Stimulated activated CD4-positive, alpha-beta T cell treated with anti-CD3 and anti-CD28 coated beads, TNF-alpha, amount 100 ng/mL, for 4 hours (primary cell): Measurements from ENCODE around the gene SCP2D1.
"Not testable (repeated sequence)": the region's sequence is repeated elsewhere in the genome, so short reads cannot be mapped to it uniquely, and the experiment has no call there.

Experiments
- DNase-seq, 3 experiments: peaks; one replicate each; pipeline ENCODE4 v3.0.0-alpha.2; 2020; ENCODE audit warnings: low read depth in 3 of 3

The SCP2D1 gene

GRCh38 chr20:18813483-18813882 is at the start of gene SCP2D1:
TSS of gene SCP2D1 (plus strand) at chr20:18813783. CDS start at chr20:18813816, 33 bp downstream.
- no peak for DNase-seq

DNA sequence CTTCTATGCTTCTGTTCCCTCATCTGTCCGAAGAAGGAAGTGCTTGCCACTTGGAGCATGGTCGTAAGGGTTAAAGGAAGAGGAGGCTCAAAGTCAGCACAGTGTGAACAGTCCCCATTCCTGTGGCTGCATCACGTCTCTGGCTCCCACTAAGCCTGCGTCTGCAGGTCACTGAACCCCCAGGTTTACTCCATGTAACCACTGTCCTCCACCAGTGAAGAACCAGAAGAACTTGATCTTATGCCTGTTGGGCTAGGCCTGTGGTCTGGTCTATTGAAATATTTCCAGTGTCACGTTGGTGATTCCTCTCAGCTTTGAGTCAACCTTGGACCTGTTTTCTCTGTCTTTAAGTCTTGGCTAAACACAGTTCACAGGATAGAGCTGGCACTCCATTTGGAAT is 45.9 kb upstream of the SCP2D1 start:
- no peak for DNase-seq

DNA sequence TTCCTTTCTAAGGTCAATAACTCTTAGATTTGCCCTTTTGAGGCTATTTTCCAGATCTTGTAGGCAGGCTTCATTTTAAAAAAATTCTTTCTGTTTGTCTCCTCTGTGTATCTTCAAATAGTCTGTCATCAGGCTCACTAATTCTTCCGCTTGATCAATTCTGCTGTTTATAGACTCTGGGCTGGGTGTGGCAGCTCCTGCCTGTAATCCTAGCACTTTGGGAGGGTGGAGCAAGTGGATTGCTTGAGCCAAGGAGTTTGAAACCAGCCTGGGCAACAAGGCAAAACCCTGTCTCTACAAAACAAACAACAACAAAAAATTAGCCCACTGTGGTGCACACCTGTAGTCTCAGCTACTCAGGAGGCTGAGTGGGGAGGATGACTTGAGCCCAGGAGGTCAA is 40.0 kb upstream of the SCP2D1 start:
- no peak for DNase-seq

GRCh38 chr20:18774207-18774606 is 39.4 kb upstream of the SCP2D1 start:
- no peak for DNase-seq

- no peak for DNase-seq
Measured at GRCh38 chr20:18775633-18776032, 38.0 kb upstream of the SCP2D1 start.

DNA sequence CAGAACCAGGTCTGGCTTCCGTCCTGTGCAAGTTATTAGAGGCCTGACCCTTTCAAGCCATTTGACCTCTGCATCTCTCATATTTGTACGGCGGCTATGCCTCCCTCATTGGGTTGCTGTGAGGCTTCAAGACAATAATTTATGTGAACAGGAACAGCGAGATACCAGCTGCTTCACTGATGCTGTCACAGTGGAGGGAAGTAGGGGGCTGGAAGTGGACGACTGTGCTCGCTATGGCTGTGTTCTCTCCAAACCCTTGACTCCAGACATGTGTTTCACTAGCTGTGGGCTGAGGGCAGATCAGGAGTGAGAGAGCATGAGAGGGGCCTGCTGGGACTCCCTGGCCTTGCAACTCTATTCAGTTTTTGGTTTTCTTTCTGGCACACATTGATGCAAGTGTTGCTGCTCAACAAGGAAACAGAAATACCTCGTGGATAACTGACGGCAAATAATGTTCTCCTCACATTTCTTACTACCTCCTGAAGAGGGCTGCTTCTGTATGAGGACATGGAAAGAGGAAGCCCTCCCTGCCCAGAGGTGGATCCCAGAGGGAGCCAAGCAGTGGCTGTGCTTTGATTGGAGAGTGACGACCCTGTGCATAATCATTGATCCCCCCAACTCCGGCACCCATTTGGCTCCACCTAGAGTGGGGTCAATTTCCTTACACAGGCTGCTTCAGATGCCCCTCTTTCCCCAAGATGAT is 34.7 kb upstream of the SCP2D1 start:
- DNase-seq: no peak

DNA sequence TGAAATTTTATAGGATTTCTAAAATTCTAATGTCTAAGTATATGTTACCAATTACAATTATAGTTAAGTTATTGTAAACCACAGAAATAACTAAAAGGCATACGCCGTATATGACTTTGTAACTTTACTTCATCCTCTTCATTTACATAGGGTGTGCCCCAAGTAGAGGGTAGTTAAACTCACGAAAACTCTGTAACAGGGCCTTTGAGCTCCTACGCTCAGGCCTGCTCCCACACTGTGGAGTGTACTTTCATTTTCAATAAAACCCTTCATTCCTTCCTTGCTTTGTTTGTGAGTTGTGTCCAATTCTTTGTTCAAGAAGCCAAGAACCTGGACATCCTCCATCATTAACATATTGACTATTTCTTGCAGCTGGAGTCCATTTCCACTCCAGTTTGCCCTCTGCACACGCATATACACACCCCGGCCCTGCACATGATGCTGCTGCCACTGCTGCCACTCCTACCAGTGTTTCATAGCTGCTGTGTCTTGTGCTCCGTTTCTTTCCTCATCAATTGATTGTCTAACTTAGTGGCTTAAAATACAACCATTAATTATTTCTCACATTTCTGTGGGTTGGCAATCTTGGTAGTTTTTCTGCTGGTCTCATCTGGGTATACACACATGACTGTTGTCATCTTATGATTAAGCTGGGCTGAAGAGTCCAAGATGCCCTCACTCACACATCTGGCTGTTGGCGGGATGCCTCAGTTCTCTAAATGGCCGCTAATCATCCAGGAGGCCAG is 33.0 kb upstream of the SCP2D1 start:
- no peak for DNase-seq

GRCh38 chr20:18781509-18781908 is 32.1 kb upstream of the SCP2D1 start:
- no peak for DNase-seq

- DNase-seq: no peak
Measured at GRCh38 chr20:18783385-18783959, 30.1 kb upstream of the SCP2D1 start.

DNA sequence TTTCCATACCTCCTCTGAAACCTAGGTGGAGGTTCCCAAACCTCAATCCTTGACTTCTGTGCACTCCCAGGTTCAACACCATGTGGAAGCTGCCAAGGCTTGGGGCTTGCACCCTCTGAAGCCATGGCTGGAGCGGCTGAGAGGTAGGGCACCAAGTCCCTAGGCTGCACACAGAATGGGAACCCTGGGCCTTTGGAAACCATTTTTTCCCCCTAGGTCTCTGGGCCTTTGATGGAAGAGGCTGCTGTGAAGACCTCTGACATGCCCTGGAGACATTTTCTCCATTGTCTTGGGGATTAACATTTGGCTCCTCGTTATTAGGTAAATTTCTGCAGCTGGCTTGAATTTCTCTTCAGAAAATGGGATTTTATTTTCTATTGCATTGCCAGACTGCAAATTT is 26.5 kb upstream of the SCP2D1 start:
- DNase-seq: not testable (repeated sequence)

DNA sequence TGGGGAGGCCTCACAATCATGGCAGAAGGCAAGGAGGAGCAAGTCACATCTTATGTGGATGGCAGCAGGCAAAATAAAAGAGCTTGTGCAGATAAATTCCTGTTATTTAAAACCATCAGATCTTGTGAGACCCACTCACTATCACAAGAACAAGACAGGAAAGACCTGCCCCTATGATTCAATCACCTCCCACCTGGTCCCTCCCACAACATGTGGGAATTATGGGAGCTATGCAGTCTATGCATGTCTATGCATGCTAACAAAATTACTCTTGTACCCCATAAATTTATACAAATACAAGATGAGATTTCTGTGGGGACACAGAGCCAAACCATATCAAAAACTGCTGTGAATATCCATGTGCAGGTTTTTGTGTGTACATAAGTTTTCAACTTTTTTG is 25.6 kb upstream of the SCP2D1 start:
- no peak for DNase-seq

GRCh38 chr20:18790787-18791186 is 22.8 kb upstream of the SCP2D1 start:
- DNase-seq: no peak

- peak; percentile 58 to 75 (median 73) for DNase-seq
Measured at GRCh38 chr20:18793625-18794427, 19.8 kb upstream of the SCP2D1 start.

DNA sequence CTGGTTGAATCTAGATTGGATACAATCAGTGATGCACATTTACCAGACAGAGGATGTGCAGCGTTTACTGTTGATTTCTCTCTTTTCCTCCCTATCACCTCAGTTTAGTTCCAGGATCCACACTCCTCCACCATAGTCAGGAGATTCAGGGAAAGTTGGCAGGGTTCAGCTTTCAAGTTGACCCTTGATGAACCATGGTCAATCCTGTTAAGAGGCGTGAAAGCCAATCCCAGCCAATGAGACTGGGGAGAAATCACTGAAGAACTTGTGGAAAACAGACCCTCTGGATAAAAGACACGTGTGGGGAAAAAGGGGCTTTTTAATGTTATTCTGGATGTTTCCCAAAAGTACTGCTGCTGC is 19.2 kb upstream of the SCP2D1 start:
- DNase-seq: no peak

DNA sequence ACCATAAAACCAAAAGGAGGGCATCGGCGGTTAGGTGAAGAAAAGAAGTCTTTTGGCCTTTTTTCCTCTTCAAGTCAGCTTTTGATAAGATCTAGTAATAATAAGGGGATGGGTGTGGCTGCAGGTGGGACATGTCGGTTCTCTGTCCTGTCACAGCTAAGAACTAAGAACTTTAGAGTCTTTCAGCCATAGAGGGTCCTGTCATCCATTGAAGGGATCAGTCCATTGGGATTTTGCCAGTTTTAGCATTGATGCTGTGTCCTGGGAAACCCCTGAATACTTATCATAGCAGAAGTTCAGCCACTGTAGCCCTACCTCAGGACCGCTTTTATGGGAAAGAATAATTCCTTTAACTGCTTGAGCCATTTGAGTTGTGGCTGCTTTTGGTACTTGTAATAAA is 18.2 kb upstream of the SCP2D1 start:
- no peak for DNase-seq

DNA sequence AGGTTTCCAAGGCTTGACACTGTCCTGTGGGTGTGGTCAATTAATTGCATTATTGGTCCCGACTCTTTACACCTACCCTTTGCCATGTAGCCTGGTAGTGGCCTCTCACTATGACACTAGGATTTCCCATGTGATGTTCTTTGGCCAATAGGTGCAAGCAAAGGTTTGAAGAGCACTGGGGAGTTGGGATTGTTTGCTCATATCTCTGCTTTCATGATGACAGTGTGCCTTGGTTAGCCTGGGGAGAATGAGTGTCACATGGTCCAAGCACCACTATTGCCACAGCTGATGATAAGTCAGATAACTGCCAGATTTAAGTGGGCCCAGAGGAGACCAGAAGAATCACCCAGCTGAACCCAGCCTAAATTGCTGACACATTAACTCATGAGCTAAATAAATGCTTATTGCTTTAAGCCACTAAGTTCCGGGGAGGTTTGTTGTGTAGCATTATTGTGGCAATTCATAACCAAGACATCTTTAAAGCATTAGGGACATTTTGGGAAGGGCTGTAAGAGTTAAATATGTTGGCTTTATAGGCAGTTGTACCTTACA is 17.2 kb upstream of the SCP2D1 start:
- DNase-seq: no peak

DNA sequence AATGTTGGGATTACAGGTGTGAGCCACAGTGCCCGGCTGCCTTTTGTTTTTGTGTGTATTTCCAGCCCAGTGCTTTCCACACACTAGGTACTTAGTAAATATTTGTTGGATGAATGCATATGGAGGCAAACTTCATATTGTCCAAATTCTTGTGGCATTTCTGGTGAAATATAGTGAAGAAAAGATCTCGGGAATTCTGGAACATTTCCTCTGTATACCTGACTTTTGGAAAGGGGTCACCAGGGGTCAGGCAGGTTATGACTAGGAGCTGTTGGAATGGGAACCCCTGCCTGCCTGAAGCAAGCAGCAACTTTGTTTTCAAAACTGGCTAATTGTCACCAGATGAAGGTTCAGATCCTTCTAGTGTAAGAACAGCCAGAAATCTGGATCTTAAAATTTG is 12.1 kb upstream of the SCP2D1 start:
- no peak for DNase-seq

GRCh38 chr20:18802012-18802634 is 11.5 kb upstream of the SCP2D1 start:
- no peak for DNase-seq

DNA sequence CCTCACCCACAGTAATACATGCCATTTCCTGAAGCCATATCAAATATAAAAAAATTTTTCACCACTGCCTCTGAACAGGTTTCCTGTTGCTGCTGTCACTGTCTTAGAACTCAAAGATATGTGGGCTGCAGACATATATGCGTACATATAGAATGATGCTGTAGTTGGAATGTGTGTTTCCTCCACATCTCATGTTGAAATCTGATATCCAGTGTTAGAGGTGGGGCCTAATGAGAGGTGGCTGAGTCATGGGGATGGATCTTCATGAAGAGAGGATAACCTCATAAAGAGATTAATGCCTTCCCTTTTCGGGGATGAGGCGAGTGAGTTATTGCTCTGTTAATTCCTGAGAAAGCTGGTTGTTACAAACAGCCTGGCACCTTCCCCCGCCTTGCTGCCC is 7.7 kb upstream of the SCP2D1 start:
- DNase-seq: no peak

DNA sequence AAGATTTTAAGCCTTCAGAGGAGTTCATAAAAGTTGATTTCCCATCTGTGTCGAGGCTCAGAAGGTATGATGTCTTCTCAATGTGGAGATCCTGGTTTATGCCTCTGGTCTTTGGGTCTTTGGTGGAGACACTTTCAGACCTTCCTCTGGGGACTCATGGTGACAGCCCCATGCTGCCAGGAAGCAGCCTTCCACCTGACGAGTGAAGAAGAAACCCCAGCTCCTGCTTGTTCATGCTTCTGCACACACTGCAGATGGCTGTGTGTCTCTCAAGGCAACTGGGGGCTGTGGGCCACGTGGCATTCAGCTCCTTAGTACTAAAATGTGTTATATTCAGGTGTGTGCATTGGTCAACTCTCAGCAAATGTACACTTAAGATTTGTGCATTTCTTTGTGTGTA is 4.9 kb upstream of the SCP2D1 start:
- no peak for DNase-seq

GRCh38 chr20:18811186-18811585 is 2.4 kb upstream of the SCP2D1 start:
- DNase-seq: no peak

DNA sequence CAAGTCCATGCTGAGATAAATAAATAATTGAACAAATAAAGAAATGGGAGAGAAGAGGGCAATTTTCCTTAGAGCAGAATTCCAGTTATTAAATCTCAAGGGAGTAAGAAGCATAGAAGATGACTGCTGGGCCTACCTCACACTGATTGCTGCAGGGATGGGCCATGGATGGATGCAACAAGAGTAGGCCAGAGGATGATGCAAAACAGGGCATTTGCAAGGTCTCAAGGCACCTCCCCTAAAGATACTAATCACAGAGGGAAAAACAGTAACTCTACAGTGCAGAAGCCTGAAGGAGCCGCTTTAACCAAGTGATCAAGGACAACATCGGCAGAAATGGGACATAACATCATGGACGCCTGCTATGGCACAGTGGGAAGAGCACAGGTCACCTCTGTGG is 1.7 kb upstream of the SCP2D1 start:
- no peak for DNase-seq
